Endothelial cell of hepatic sinusoid (primary cell): ENCODE results near the gene CDH15.
"Not testable (repeated sequence)": the region's sequence is repeated elsewhere in the genome, so short reads cannot be mapped to it uniquely, and the experiment has no call there.

Source experiments
- in situ Hi-C: cut with HindIII; loops from 2 replicates; pipeline ENCODE4 v1.10.0; 2017; ENCODE audit warnings: low sequenced_read_pairs

CDH15 gene

GRCh38 chr16:89154390-89155183 is 17.0 kb upstream of the CDH15 start:
- in situ Hi-C loops = loop anchor here (5.0 kb wide), 2 partner anchors 57 to 63 kb away; partner anchors contain the start of gene ZNF778

GRCh38 chr16:89155184-89155679 is 16.3 kb upstream of the CDH15 start:
- in situ Hi-C loops = loop anchor here (5.0 kb wide), 2 partner anchors 58 to 62 kb away; partner anchors contain the start of gene ZNF778

- in situ Hi-C loops = loop anchor here (5.0 kb wide), 2 partner anchors 59 to 61 kb away; partner anchors contain the start of gene ZNF778
Observed at GRCh38 chr16:89155851-89156739, 15.5 kb upstream of the CDH15 start.

- in situ Hi-C loops = loop anchor here (5.0 kb wide), 2 partner anchors 60 kb away; partner anchors contain the start of gene ZNF778
Observed at GRCh38 chr16:89156740-89157645, 14.6 kb upstream of the CDH15 start.

GRCh38 chr16:89157778-89158177 is 13.8 kb upstream of the CDH15 start:
- in situ Hi-C loops = loop anchor here (5.0 kb wide), 2 partner anchors 60 kb away; partner anchors contain the start of gene ZNF778

- in situ Hi-C loops = loop anchor here (5.0 kb wide), 2 partner anchors 58 to 62 kb away; partner anchors contain the start of gene ZNF778
Observed at GRCh38 chr16:89159066-89159849, 12.3 kb upstream of the CDH15 start.

GRCh38 chr16:89159850-89160354 is 11.6 kb upstream of the CDH15 start:
- in situ Hi-C loops = loop anchor here (5.0 kb wide), 2 partner anchors 57 to 63 kb away; partner anchors contain the start of gene ZNF778

GRCh38 chr16:89160977-89161701 is 10.4 kb upstream of the CDH15 start:
- in situ Hi-C loops = no loop called here

- in situ Hi-C loops = no loop called here
Observed at GRCh38 chr16:89161763-89162713, 9.5 kb upstream of the CDH15 start.

GRCh38 chr16:89163297-89163696 is 8.3 kb upstream of the CDH15 start:
- in situ Hi-C loops = no loop called here

GRCh38 chr16:89164436-89164835 is 7.1 kb upstream of the CDH15 start:
- in situ Hi-C loops = no loop called here

- in situ Hi-C loops = no loop called here
Observed at GRCh38 chr16:89164847-89165680, 6.5 kb upstream of the CDH15 start.

- in situ Hi-C loops = not testable (repeated sequence)
Observed at GRCh38 chr16:89165681-89165979, 5.9 kb upstream of the CDH15 start.

- in situ Hi-C loops = no loop called here
Observed at GRCh38 chr16:89166696-89167424, 4.7 kb upstream of the CDH15 start.

GRCh38 chr16:89167425-89167941 is 4.1 kb upstream of the CDH15 start:
- in situ Hi-C loops = no loop called here
